ENCODE measurements around the gene AGER. TPM values are rescaled to one million over a fixed set of nuclear protein-coding genes. Genes with fewer than 3 reads are reported as not detected.

AGER gene
- total and polyA plus RNA-seq, 9 of the 15 experiments (the other 6 are each of a cell fraction or from before 2014, with no cell fraction given), result 1.2 to 11.5 (median 4.1) TPM

GRCh38 chr6:32176476-32177182 lies 7.4 kb downstream of the AGER start (continued):
- TF ChIP-seq PTRF (tag; IDR thresholded peaks at IDR 0.05) (no peak), NCOR1 (IDR thresholded peaks at IDR 0.05) (no peak; the same call in 1 of the 2 replicates), ZBTB5 (IDR thresholded peaks at IDR 0.05) (0 out of 2 replicates have a peak, but pooled peaks have one; percentile 65), ZNF766 (CRISPR knock-in tag; conservative IDR thresholded peaks at IDR 0.05) (no peak), ELK3 (CRISPR knock-in tag; IDR thresholded peaks at IDR 0.05) (no peak), NFATC3 (IDR thresholded peaks at IDR 0.05) (no peak), SAFB2 (IDR thresholded peaks at IDR 0.05; ENCODE audit: borderline replicate concordance, low read depth, low read length, severe bottlenecking) (no peak), CREB5 (CRISPR knock-in tag; IDR thresholded peaks at IDR 0.05) (no peak), KDM1A (IDR thresholded peaks at IDR 0.05) (peak in 1 of 2 experiments; percentile 24; a peak in 3 of 4 replicates), KDM5B (IDR thresholded peaks at IDR 0.05; ENCODE audit: insufficient replicate concordance, low read depth, low read length) (peak; percentile 7), ZNF408 (CRISPR knock-in tag; IDR thresholded peaks at IDR 0.05; ENCODE audit: low read depth) (no peak), NFRKB (IDR thresholded peaks at IDR 0.05; ENCODE audit: low read depth) (no peak; the same call in none of the 2 replicates), ZNF785 (CRISPR knock-in tag; IDR thresholded peaks at IDR 0.05) (no peak), ZNF175 (CRISPR knock-in tag; IDR thresholded peaks at IDR 0.05; ENCODE audit: low read depth) (no peak; the same call in 1 of the 2 replicates), ATF3 (IDR thresholded peaks at IDR 0.05) (no peak), ATF3 (CRISPR knock-in tag; conservative IDR thresholded peaks at IDR 0.05) (no peak), ZNF717 (CRISPR knock-in tag; IDR thresholded peaks at IDR 0.05) (0 out of 2 replicates have a peak, but pooled peaks have one; percentile 41), KHSRP (IDR thresholded peaks at IDR 0.05) (0 out of 2 replicates have a peak, but pooled peaks have one; percentile 21), XRCC4 (IDR thresholded peaks at IDR 0.05; ENCODE audit: extremely low read depth, insufficient read depth, insufficient read length) (no peak), ZNF23 (CRISPR knock-in tag; IDR thresholded peaks at IDR 0.05) (no peak), ZNF561 (CRISPR knock-in tag; conservative IDR thresholded peaks at IDR 0.05) (0 out of 2 replicates have a peak, but pooled peaks have one; percentile 32), MCM5 (IDR thresholded peaks at IDR 0.05; ENCODE audit: low read depth) (0 out of 2 replicates have a peak, but pooled peaks have one; percentile 58), TCFL5 (CRISPR knock-in tag; conservative IDR thresholded peaks at IDR 0.05) (no peak)
